NT2/D1 (cell line): ENCODE results near the gene SMIM26.

ENCODE experiments used
- SUZ12 ChIP-seq: IDR thresholded peaks from 2 replicates; pipeline ENCODE4 v1.6.1; 2011; ENCODE audit not compliant: insufficient read length, insufficient read depth; ENCODE audit errors: extremely low read depth
- YY1 ChIP-seq: IDR thresholded peaks from 2 replicates; pipeline ENCODE4 v1.6.1; 2011; ENCODE audit not compliant: insufficient read length, insufficient read depth
- ZNF274 ChIP-seq: IDR thresholded peaks from 2 replicates; pipeline ENCODE4 v1.6.1; 2011; ENCODE audit warnings: mild to moderate bottlenecking, low read depth, low read length

GRCh38 chr20:18614244-18614643, 47.0 kb downstream of the SMIM26 start:
- TF ChIP-seq ZNF274 (no peak), YY1 (no peak), SUZ12 (no peak)
